IPS DF 6.9 (cell line): ENCODE results near the gene UFD1.

Experiments
- DNase-seq: peaks from one replicate; pipeline ENCODE4 v3.0.0-alpha.2; 2013; ENCODE audit warnings: low read depth, low spot score
- H3K27ac ChIP-seq: one replicate; pipeline ENCODE4 v1.5.1; 2013; ENCODE audit warnings: low read length, control low read depth
- H3K27me3 ChIP-seq: 2 replicates; pipeline ENCODE4 v1.6.1; 2013; ENCODE audit warnings: mild to moderate bottlenecking, low read length; ENCODE audit not compliant: control insufficient read depth, insufficient read depth
- H3K36me3 ChIP-seq: 2 replicates; pipeline ENCODE4 v1.6.1; 2013; ENCODE audit warnings: low read length; ENCODE audit not compliant: control insufficient read depth, insufficient read depth
- H3K4me1 ChIP-seq: 2 replicates; pipeline ENCODE4 v1.6.1; 2013; ENCODE audit warnings: low read length; ENCODE audit not compliant: control insufficient read depth, insufficient read depth
- H3K4me3 ChIP-seq: 2 replicates; pipeline ENCODE4 v1.5.1; 2013; ENCODE audit warnings: mild to moderate bottlenecking, low read length
- H3K9me3 ChIP-seq: 2 replicates; pipeline ENCODE4 v1.6.1; 2013; ENCODE audit warnings: low read length, inconsistent platforms; ENCODE audit not compliant: control insufficient read depth, insufficient read depth
- WGBS: extraction: QIAGEN DNeasy Blood & Tissue Kit; methylation state at CpG from one replicate; pipeline ENCODE4 v1.1.7; 2013; ENCODE audit warnings: mixed read lengths, missing lambda C conversion rate; ENCODE audit not compliant: insufficient read length, insufficient coverage; 5-methylcytosine and 5-hydroxymethylcytosine counted together

UFD1 gene

GRCh38 chr22:19480789-19481188, 1.8 kb upstream of the UFD1 start:
- Histone ChIP-seq H3K9me3 (no peaks in the 10 kb centered on the region; the same call in 1 of the 2 replicates), H3K4me3 (no peak overlapping the region), H3K27me3 (no peaks in the 10 kb centered on the region), H3K4me1 (no peaks in the 10 kb centered on the region), H3K36me3 (peaks cover 14% of the 10 kb centered on the region), H3K27ac (no peak overlapping the region)
- no CpG with 5 or more reads among the region's 10 CpGs for WGBS
- no peak for DNase-seq

GRCh38 chr22:19480173-19480568, 1.2 kb upstream of the UFD1 start:
- H3K36me3 ChIP-seq = peaks cover 12% of the 10 kb centered on the region
- WGBS = no CpG with 5 or more reads among the region's 15 CpGs
- H3K9me3 ChIP-seq = no peaks in the 10 kb centered on the region; the same call in 1 of the 2 replicates
- peak overlapping the region; percentile 90 for H3K4me3 ChIP-seq
- no peaks in the 10 kb centered on the region for H3K27me3 ChIP-seq
- no peaks in the 10 kb centered on the region for H3K4me1 ChIP-seq
- no peak for DNase-seq
- no peak overlapping the region for H3K27ac ChIP-seq

DNA sequence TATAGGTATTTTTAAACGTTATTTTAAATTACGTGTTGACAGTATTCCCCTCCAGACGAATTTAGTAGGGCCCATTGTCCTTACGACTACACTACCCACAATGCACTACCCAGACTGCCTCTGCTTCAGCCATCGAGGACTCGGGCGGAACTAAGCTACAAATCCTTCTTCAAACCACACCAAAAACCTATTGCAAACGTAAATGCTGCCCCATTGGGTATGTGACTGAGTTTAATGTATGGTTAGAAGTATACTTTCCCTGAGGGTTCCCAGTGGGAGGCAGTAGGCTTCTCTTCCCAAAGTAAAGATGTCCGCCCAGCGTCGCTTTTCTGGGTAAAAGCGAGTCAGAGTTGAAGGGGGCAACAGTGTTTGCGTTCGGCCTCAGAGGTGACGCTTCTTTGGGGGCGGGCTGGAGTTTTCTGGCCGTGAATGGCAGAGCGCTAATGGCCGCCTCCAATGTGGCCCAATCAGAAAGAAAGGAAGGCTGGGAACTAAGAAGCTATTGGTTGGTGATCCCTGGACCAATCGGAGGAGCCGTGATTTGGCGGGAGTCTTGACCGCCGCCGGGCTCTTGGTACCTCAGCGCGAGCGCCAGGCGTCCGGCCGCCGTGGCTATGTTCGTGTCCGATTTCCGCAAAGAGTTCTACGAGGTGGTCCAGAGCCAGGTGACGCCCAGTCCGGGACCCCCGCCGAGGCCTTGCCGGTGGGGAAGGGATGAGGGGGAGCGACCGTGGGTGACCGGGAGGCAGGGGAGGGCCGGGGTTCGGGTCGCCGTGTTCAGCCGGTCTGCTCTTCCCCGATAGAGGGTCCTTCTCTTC, 571 bp upstream of the UFD1 start, which contains the start of gene CDC45:
Gene CDC45 (plus strand): TSS at position 566 of the 818 bp plus-strand sequence. CDS start 49 bp downstream, at position 615.
- Histone ChIP-seq H3K27me3 (no peaks in the 10 kb centered on the region), H3K9me3 (no peaks in the 10 kb centered on the region; the same call in 1 of the 2 replicates), H3K4me3 (peak within 1 kb of the TSS; percentile 90), H3K4me1 (no peaks in the 10 kb centered on the region), H3K36me3 (peaks cover 10% of the 10 kb centered on the region), H3K27ac (no peak within 1 kb of the TSS)
- no CpG with 5 or more reads among the region's 50 CpGs for WGBS
- peak; percentile 96 for DNase-seq

- no CpG with 5 or more reads among the region's 31 CpGs for WGBS
- Histone ChIP-seq H3K27ac (no peak overlapping the region), H3K4me3 (peak overlapping the region; percentile 86), H3K27me3 (no peaks in the 10 kb centered on the region), H3K9me3 (no peaks in the 10 kb centered on the region), H3K4me1 (no peaks in the 10 kb centered on the region), H3K36me3 (peaks cover 10% of the 10 kb centered on the region)
- DNase-seq = no peak
These were observed 720 bp downstream of the UFD1 start for GRCh38 chr22:19478045-19478900.

GRCh38 chr22:19477321-19478044, 1.5 kb downstream of the UFD1 start:
- no peak for DNase-seq
- Histone ChIP-seq H3K27me3 (no peaks in the 10 kb centered on the region), H3K9me3 (no peaks in the 10 kb centered on the region), H3K4me3 (no peak overlapping the region; the same call in 1 of the 2 replicates), H3K36me3 (peaks cover 16% of the 10 kb centered on the region), H3K27ac (no peak overlapping the region), H3K4me1 (no peaks in the 10 kb centered on the region)
- no CpG with 5 or more reads among the region's 5 CpGs for WGBS

DNA sequence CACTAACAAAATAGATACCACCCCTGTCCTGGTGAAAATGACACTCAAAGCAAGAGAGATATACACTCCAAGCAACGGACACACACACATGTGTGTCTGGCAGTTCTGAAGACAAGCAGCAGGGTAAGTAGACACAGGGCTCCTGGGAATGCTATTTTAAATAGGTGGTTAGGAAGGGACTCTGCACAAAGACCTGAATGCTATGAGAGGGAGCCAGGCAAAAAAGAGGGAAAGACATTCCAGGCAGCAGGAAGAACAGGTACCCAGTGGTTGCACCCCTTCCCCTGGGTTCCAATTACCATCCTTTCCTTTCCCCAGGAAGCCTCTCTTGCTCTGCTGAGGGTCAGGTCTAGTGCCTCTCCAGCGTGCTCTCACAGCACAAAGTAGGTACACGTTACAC, 3.0 kb downstream of the UFD1 start:
- DNase-seq = no peak
- no peak overlapping the region for H3K27ac ChIP-seq
- H3K4me3 ChIP-seq = no peak overlapping the region
- H3K27me3 ChIP-seq = no peaks in the 10 kb centered on the region
- no peaks in the 10 kb centered on the region for H3K4me1 ChIP-seq
- no peaks in the 10 kb centered on the region for H3K9me3 ChIP-seq
- WGBS = no CpG with 5 or more reads among the region's 3 CpGs
- peaks cover 19% of the 10 kb centered on the region for H3K36me3 ChIP-seq

DNA sequence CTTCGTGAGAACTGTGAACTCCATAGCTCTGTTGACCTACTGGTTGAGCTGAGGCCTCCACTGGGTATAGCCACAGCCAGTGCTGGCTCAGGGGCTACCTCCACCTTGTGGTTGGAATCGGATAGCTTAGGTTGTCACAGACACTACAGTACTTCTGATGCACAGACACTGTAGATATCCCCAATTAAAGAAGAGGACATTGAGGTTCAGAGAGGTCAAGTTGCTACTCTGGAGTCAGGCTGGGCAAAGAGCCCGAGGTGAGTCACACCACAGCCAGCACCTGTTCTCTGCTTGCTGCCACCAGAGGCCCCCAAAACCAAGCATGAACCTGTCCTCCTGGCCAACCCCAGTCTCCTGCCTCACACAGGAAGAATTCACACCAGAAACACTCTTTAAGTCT, 5.4 kb downstream of the UFD1 start:
- Histone ChIP-seq H3K27ac (no peak overlapping the region), H3K4me3 (no peak overlapping the region), H3K4me1 (no peaks in the 10 kb centered on the region), H3K27me3 (no peaks in the 10 kb centered on the region), H3K36me3 (peaks cover 33% of the 10 kb centered on the region), H3K9me3 (no peaks in the 10 kb centered on the region)
- DNase-seq = no peak
- no CpG with 5 or more reads among the region's 3 CpGs for WGBS

DNA sequence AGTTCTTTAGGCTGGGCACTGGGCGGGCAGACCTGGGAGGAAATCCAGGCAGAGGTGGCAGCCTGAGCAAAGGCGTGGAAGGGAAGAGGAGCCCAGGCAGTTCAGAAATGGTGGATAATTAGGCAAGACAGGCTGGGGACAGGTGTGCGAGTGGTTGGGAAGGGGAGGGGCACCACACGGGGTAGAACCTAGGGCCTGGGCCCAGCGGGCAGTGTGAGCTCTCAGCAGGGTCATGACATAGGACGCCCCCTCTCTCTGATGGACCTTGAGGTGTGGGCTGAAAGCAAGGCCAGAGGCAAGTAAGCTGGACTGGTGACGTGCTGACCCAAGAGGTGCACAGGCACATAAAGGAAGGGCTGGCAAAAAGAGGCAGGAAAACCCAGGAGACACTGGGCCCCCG, 6.8 kb downstream of the UFD1 start:
- H3K27me3 ChIP-seq = no peaks in the 10 kb centered on the region
- no peak overlapping the region for H3K4me3 ChIP-seq
- no peaks in the 10 kb centered on the region for H3K4me1 ChIP-seq
- no CpG with 5 or more reads among the region's 8 CpGs for WGBS
- H3K36me3 ChIP-seq = peaks cover 37% of the 10 kb centered on the region
- H3K27ac ChIP-seq = no peak overlapping the region
- DNase-seq = no peak
- no peaks in the 10 kb centered on the region for H3K9me3 ChIP-seq

DNA sequence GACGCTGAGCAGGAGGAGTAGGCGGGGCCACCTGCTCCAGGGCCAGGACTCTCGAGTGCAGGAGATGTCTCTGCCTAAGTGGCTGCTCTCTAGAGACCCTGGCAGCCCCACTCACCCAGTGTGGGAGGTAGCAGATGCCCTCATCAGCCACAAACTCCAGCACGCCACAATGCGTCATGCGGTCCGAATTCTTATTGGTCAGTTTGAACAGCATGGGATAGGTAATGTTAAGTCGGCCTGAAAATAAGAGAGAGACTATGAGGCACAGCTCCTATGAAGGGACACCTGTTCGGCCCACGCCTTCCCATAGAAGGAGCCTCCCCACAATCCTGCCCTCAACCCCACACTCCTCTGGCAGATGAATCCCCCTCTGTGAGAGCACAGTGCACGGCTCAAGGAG, 7.4 kb downstream of the UFD1 start:
- no peak overlapping the region for H3K4me3 ChIP-seq
- peaks cover 42% of the 10 kb centered on the region for H3K36me3 ChIP-seq
- H3K4me1 ChIP-seq = no peaks in the 10 kb centered on the region
- no peaks in the 10 kb centered on the region for H3K27me3 ChIP-seq
- no peaks in the 10 kb centered on the region for H3K9me3 ChIP-seq
- no peak overlapping the region for H3K27ac ChIP-seq
- no peak for DNase-seq
- no CpG with 5 or more reads among the region's 11 CpGs for WGBS

DNA sequence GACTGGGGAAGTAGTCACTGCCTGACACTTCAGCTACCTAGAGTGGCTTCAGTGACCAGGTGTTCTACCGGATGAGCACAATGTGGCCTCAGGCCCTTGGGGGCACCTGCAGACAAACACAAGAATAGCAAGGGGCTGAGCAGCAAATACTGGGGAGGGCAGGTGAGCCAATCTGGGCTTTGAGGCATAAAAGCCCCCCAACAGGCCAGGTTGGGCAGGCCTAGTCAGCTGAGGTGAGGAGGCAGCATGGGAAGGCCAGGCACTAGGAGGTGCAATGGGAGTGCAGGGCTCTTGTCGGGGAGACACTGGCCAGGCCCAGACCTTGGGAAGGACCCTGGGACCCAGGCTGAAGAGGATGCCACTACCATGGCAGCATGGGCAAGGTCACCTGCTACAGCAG, 9.0 kb downstream of the UFD1 start:
- WGBS = no CpG with 5 or more reads among the region's 2 CpGs
- peaks cover 50% of the 10 kb centered on the region for H3K36me3 ChIP-seq

More for the DNA sequence above, 9.0 kb downstream of the UFD1 start:
- no peak overlapping the region for H3K4me3 ChIP-seq
- no peaks in the 10 kb centered on the region for H3K27me3 ChIP-seq
- no peaks in the 10 kb centered on the region for H3K4me1 ChIP-seq
- no peak overlapping the region for H3K27ac ChIP-seq
- H3K9me3 ChIP-seq = no peaks in the 10 kb centered on the region
- no peak for DNase-seq
